ENCODE measurements around the gene FAM89B. TPM values are rescaled to one million over a fixed set of nuclear protein-coding genes. Genes with fewer than 3 reads are reported as not detected.

The FAM89B gene
- total RNA-seq, 1 donor from 2014 or later = 47.5 TPM

GRCh38 chr11:65541093-65541982 lies 31.0 kb upstream of the FAM89B start:
- Histone ChIP-seq H3K4me3 (ENCODE audit: insufficient read depth, low read depth, low read length) (no peak overlapping the region), H3K9ac (ENCODE audit: low read length) (peak overlapping the region; percentile 49), H2AFZ (ENCODE audit: low read depth, low read length) (no peak overlapping the region), H4K20me1 (ENCODE audit: insufficient read depth, low read length) (peaks cover 76% of the 10 kb centered on the region), H3K79me2 (ENCODE audit: insufficient read depth, low read length) (no peaks in the 10 kb centered on the region), H3K9me3 (ENCODE audit: insufficient read depth, low read depth, low read length) (no peaks in the 10 kb centered on the region), H3K36me3 (ENCODE audit: insufficient read depth, low read length) (peaks cover 11% of the 10 kb centered on the region), H3K4me1 (ENCODE audit: insufficient read depth, low read length) (peaks cover 8% of the 10 kb centered on the region), H3K27ac (ENCODE audit: low read depth, low read length) (no peak overlapping the region), H3K4me2 (ENCODE audit: low read length) (peak overlapping the region; percentile 91), H3K27me3 (ENCODE audit: insufficient read depth, low read length) (no peaks in the 10 kb centered on the region)
- peaks cover 4% of the 10 kb centered on the region for H3K4me1 Mint-ChIP-seq (ENCODE audit: low read depth, unreplicated experiment)
- H3K36me3 Mint-ChIP-seq (ENCODE audit: low read depth, unreplicated experiment) = peaks cover 15% of the 10 kb centered on the region
- peak overlapping the region; percentile 79 for H3K4me3 Mint-ChIP-seq (ENCODE audit: unreplicated experiment)
- DNase-seq (ENCODE audit: low read depth) = no peak
- peaks cover 4% of the 10 kb centered on the region for H3K9me3 Mint-ChIP-seq (ENCODE audit: unreplicated experiment)
- H3K27ac Mint-ChIP-seq (ENCODE audit: unreplicated experiment) = peak overlapping the region; percentile 47
- peaks cover 25% of the 10 kb centered on the region for H3K27me3 Mint-ChIP-seq (ENCODE audit: low read depth, unreplicated experiment)
- TF ChIP-seq EZH2 (IDR thresholded peaks at IDR 0.05; ENCODE audit: insufficient read depth, low read length) = no peak
- TF ChIP-seq, protein P1, sequence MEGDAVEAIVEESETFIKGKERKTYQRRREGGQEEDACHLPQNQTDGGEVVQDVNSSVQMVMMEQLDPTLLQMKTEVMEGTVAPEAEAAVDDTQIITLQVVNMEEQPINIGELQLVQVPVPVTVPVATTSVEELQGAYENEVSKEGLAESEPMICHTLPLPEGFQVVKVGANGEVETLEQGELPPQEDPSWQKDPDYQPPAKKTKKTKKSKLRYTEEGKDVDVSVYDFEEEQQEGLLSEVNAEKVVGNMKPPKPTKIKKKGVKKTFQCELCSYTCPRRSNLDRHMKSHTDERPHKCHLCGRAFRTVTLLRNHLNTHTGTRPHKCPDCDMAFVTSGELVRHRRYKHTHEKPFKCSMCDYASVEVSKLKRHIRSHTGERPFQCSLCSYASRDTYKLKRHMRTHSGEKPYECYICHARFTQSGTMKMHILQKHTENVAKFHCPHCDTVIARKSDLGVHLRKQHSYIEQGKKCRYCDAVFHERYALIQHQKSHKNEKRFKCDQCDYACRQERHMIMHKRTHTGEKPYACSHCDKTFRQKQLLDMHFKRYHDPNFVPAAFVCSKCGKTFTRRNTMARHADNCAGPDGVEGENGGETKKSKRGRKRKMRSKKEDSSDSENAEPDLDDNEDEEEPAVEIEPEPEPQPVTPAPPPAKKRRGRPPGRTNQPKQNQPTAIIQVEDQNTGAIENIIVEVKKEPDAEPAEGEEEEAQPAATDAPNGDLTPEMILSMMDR (IDR thresholded peaks at IDR 0.05; ENCODE audit: insufficient read depth, low read depth, low read length) = no peak
- no peak for FAIRE-seq

DNA sequence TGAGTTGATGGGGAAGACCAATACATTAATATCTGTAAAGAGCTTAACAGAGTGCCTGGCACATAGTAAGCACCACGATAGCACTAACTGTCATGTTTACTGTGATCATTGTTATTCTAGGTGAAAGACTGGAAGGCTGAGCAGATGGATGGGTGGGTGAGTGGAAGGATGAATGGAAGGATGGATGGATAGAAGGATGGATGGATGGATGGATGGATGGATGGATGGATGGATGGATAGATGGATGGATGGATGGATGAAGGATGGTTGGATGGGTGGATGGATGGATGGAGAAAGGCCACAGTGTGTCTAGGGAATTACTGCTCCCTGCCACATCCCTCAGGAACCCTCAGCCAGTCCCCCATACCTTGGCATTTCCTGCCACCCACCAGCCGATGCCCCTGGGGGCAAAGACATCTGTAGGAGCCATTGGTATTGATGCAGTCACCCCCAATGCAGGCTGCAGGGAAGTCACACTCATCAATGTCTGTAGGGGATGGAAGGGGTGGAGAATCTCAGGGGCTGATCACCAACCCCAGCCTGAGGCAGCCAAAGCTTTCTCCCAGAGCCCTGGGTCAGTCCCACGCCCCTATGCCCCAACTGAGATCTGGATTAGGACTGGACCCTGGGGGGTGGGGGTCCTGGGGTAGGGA lies 29.5 kb upstream of the FAM89B start:
- Histone ChIP-seq H3K9ac (ENCODE audit: low read length) (no peak overlapping the region), H4K20me1 (ENCODE audit: insufficient read depth, low read length) (peaks cover 70% of the 10 kb centered on the region), H3K36me3 (ENCODE audit: insufficient read depth, low read length) (peaks cover 9% of the 10 kb centered on the region), H3K79me2 (ENCODE audit: insufficient read depth, low read length) (no peaks in the 10 kb centered on the region), H3K27ac (ENCODE audit: low read depth, low read length) (no peak overlapping the region), H3K4me1 (ENCODE audit: insufficient read depth, low read length) (peaks cover 8% of the 10 kb centered on the region), H3K4me3 (ENCODE audit: insufficient read depth, low read depth, low read length) (no peak overlapping the region), H3K4me2 (ENCODE audit: low read length) (no peak overlapping the region), H2AFZ (ENCODE audit: low read depth, low read length) (no peak overlapping the region), H3K9me3 (ENCODE audit: insufficient read depth, low read depth, low read length) (no peaks in the 10 kb centered on the region), H3K27me3 (ENCODE audit: insufficient read depth, low read length) (no peaks in the 10 kb centered on the region)
- H3K4me3 Mint-ChIP-seq (ENCODE audit: unreplicated experiment) = no peak overlapping the region
- H3K27me3 Mint-ChIP-seq (ENCODE audit: low read depth, unreplicated experiment) = peaks cover 25% of the 10 kb centered on the region
- TF ChIP-seq EZH2 (IDR thresholded peaks at IDR 0.05; ENCODE audit: insufficient read depth, low read length) = no peak
- TF ChIP-seq, protein P1 (IDR thresholded peaks at IDR 0.05; ENCODE audit: insufficient read depth, low read depth, low read length) = no peak
- H3K9me3 Mint-ChIP-seq (ENCODE audit: unreplicated experiment) = peaks cover 4% of the 10 kb centered on the region
- H3K27ac Mint-ChIP-seq (ENCODE audit: unreplicated experiment) = no peak overlapping the region
- peaks cover 12% of the 10 kb centered on the region for H3K36me3 Mint-ChIP-seq (ENCODE audit: low read depth, unreplicated experiment)
- DNase-seq (ENCODE audit: low read depth) = no peak
- FAIRE-seq = no peak
- H3K4me1 Mint-ChIP-seq (ENCODE audit: low read depth, unreplicated experiment) = peaks cover 4% of the 10 kb centered on the region

All from astrocyte (in vitro differentiated cells and primary cell).